ENCODE results near the gene CTSD. TPM values are rescaled to one million over a fixed set of nuclear protein-coding genes. Genes with fewer than 3 reads are reported as not detected.

CTSD gene
- total RNA-seq, 3 donors from 2014 or later = 74.9 to 101 (median 83.7) TPM

- DNase-seq = no peak
- peaks cover 6% of the 10 kb centered on the region for H3K9me3 Mint-ChIP-seq
- no peak overlapping the region for H3K4me3 Mint-ChIP-seq
- no peaks in the 10 kb centered on the region for H3K36me3 Mint-ChIP-seq (ENCODE audit: insufficient read depth)
- H3K4me1 Mint-ChIP-seq (ENCODE audit: low read depth) = peaks cover 3% of the 10 kb centered on the region
- peaks cover 11% of the 10 kb centered on the region for H3K27me3 Mint-ChIP-seq (ENCODE audit: low read depth)
- ATAC-seq = no peak
These were observed 28.2 kb upstream of the CTSD start for GRCh38 chr11:1791912-1792311.

GRCh38 chr11:1786466-1786865 lies 22.7 kb upstream of the CTSD start:
- H3K36me3 Mint-ChIP-seq (ENCODE audit: insufficient read depth) = no peaks in the 10 kb centered on the region
- no peaks in the 10 kb centered on the region for H3K27me3 Mint-ChIP-seq (ENCODE audit: low read depth)
- no peak for ATAC-seq
- DNase-seq = no peak
- H3K4me3 Mint-ChIP-seq = no peak overlapping the region
- H3K9me3 Mint-ChIP-seq = no peaks in the 10 kb centered on the region
- H3K4me1 Mint-ChIP-seq (ENCODE audit: low read depth) = no peaks in the 10 kb centered on the region

GRCh38 chr11:1785749-1786413 lies 22.2 kb upstream of the CTSD start:
- Mint-ChIP-seq H3K9me3 (no peaks in the 10 kb centered on the region), H3K36me3 (ENCODE audit: insufficient read depth) (no peaks in the 10 kb centered on the region), H3K4me1 (ENCODE audit: low read depth) (no peaks in the 10 kb centered on the region), H3K27me3 (ENCODE audit: low read depth) (no peaks in the 10 kb centered on the region), H3K4me3 (no peak overlapping the region)
- no peak for DNase-seq
- no peak for ATAC-seq

- Mint-ChIP-seq H3K27me3 (ENCODE audit: low read depth) (no peaks in the 10 kb centered on the region), H3K4me1 (ENCODE audit: low read depth) (no peaks in the 10 kb centered on the region), H3K4me3 (no peak overlapping the region), H3K9me3 (no peaks in the 10 kb centered on the region), H3K36me3 (ENCODE audit: insufficient read depth) (no peaks in the 10 kb centered on the region)
- ATAC-seq = no peak
- DNase-seq = no peak
These were observed 21.3 kb upstream of the CTSD start for GRCh38 chr11:1784761-1785650.

- Mint-ChIP-seq H3K4me3 (no peak overlapping the region), H3K36me3 (ENCODE audit: insufficient read depth) (no peaks in the 10 kb centered on the region), H3K4me1 (ENCODE audit: low read depth) (no peaks in the 10 kb centered on the region), H3K27me3 (ENCODE audit: low read depth) (no peaks in the 10 kb centered on the region), H3K9me3 (no peaks in the 10 kb centered on the region)
- ATAC-seq = no peak
- DNase-seq = no peak
These were observed 20.2 kb upstream of the CTSD start for GRCh38 chr11:1783725-1784529.

GRCh38 chr11:1782831-1783724 lies 19.4 kb upstream of the CTSD start:
- ATAC-seq (no peak), DNase-seq (no peak)
- H3K27me3 Mint-ChIP-seq (ENCODE audit: low read depth) = no peaks in the 10 kb centered on the region
- no peaks in the 10 kb centered on the region for H3K9me3 Mint-ChIP-seq
- H3K4me1 Mint-ChIP-seq (ENCODE audit: low read depth) = no peaks in the 10 kb centered on the region
- no peak overlapping the region for H3K4me3 Mint-ChIP-seq
- no peaks in the 10 kb centered on the region for H3K36me3 Mint-ChIP-seq (ENCODE audit: insufficient read depth)

GRCh38 chr11:1782031-1782590 lies 18.4 kb upstream of the CTSD start:
- no peak for ATAC-seq
- Mint-ChIP-seq H3K4me1 (ENCODE audit: low read depth) (no peaks in the 10 kb centered on the region), H3K9me3 (no peaks in the 10 kb centered on the region), H3K4me3 (no peak overlapping the region), H3K27me3 (ENCODE audit: low read depth) (no peaks in the 10 kb centered on the region), H3K36me3 (ENCODE audit: insufficient read depth) (no peaks in the 10 kb centered on the region)
- DNase-seq = no peak

GRCh38 chr11:1781593-1781975 lies 17.9 kb upstream of the CTSD start:
- no peak for DNase-seq
- Mint-ChIP-seq H3K36me3 (ENCODE audit: insufficient read depth) (no peaks in the 10 kb centered on the region), H3K4me1 (ENCODE audit: low read depth) (no peaks in the 10 kb centered on the region), H3K27me3 (ENCODE audit: low read depth) (no peaks in the 10 kb centered on the region), H3K9me3 (no peaks in the 10 kb centered on the region), H3K4me3 (no peak overlapping the region)
- no peak for ATAC-seq

GRCh38 chr11:1780700-1781592 lies 17.2 kb upstream of the CTSD start:
- Mint-ChIP-seq H3K36me3 (ENCODE audit: insufficient read depth) (no peaks in the 10 kb centered on the region), H3K9me3 (no peaks in the 10 kb centered on the region), H3K4me3 (no peak overlapping the region), H3K27me3 (ENCODE audit: low read depth) (no peaks in the 10 kb centered on the region), H3K4me1 (ENCODE audit: low read depth) (no peaks in the 10 kb centered on the region)
- DNase-seq (no peak), ATAC-seq (no peak)

GRCh38 chr11:1779806-1780699 lies 16.3 kb upstream of the CTSD start:
- Mint-ChIP-seq H3K4me1 (ENCODE audit: low read depth) (no peaks in the 10 kb centered on the region), H3K27me3 (ENCODE audit: low read depth) (no peaks in the 10 kb centered on the region), H3K36me3 (ENCODE audit: insufficient read depth) (no peaks in the 10 kb centered on the region), H3K9me3 (no peaks in the 10 kb centered on the region), H3K4me3 (no peak overlapping the region)
- ATAC-seq = no peak
- no peak for DNase-seq

GRCh38 chr11:1779034-1779805 lies 15.5 kb upstream of the CTSD start:
- no peak overlapping the region for H3K4me3 Mint-ChIP-seq
- H3K27me3 Mint-ChIP-seq (ENCODE audit: low read depth) = no peaks in the 10 kb centered on the region
- H3K9me3 Mint-ChIP-seq = no peaks in the 10 kb centered on the region
- H3K4me1 Mint-ChIP-seq (ENCODE audit: low read depth) = no peaks in the 10 kb centered on the region
- no peaks in the 10 kb centered on the region for H3K36me3 Mint-ChIP-seq (ENCODE audit: insufficient read depth)
- no peak for DNase-seq
- no peak for ATAC-seq

Measured in activated T-cell treated with anti-CD3 and anti-CD28 coated beads, Interleukin-2, amount 50 U/mL, for 4 hours (primary cell).